ENCODE results near the gene CDC42BPG.

DNA sequence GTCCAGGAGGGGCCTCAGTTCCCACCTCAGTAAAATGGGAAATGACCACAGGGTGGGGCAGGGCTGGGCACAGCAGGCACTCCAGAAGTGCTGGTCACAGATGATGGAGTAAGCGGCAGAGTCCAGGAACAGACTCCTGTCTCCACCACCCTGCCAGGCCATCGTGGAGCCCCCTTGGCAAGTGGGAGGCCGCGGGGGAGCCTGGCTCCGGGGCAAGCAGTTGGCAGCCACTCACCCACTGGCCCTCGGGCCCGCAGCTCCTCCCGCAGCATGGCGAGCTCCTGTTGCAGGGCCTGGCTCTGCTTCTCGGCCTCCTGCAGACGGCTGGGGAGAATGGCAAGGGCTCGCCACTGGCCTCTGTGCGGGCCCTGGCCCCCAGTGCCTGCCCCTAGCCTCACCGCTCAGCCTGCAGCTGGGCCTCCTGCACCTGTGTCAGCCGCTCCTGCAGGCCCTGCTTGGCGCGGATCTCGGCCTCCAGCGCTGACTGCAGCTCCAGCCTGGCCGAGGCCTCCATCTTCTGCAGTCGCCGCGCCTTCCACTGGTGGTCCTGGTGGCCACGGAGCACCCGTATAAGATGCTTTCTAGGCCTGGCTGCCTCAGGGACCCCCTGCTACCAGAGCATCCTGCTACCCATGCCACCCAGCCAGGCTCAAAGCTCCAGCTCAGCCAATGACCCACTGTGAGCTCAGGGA is 10.3 kb downstream of the CDC42BPG start:
- TF ChIP-seq, protein P1, sequence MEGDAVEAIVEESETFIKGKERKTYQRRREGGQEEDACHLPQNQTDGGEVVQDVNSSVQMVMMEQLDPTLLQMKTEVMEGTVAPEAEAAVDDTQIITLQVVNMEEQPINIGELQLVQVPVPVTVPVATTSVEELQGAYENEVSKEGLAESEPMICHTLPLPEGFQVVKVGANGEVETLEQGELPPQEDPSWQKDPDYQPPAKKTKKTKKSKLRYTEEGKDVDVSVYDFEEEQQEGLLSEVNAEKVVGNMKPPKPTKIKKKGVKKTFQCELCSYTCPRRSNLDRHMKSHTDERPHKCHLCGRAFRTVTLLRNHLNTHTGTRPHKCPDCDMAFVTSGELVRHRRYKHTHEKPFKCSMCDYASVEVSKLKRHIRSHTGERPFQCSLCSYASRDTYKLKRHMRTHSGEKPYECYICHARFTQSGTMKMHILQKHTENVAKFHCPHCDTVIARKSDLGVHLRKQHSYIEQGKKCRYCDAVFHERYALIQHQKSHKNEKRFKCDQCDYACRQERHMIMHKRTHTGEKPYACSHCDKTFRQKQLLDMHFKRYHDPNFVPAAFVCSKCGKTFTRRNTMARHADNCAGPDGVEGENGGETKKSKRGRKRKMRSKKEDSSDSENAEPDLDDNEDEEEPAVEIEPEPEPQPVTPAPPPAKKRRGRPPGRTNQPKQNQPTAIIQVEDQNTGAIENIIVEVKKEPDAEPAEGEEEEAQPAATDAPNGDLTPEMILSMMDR (conservative IDR thresholded peaks at IDR 0.05; ENCODE audit: low read length), result no peak
- TF ChIP-seq EZH2phosphoT487 (IDR thresholded peaks at IDR 0.05; ENCODE audit: borderline replicate concordance), result no peak
